Loucy (cell line): ENCODE measurements around the gene MUC13.

Experiments
- H2AFZ ChIP-seq: fragments of 200-600 bp; sonication (generic); 2 replicates; pipeline ENCODE4 v1.6.0; 2016; ENCODE audit warnings: antibody characterized with exemption, mild to moderate bottlenecking, low read length, moderate library complexity
- H3F3A ChIP-seq: fragments of 200-600 bp; 2 replicates; pipeline ENCODE4 v1.6.0; 2016; ENCODE audit warnings: antibody characterized with exemption, low read depth, mild to moderate bottlenecking
- H3K27me3 ChIP-seq: fragments of 200-600 bp; sonication (generic); 2 replicates; pipeline ENCODE4 v1.6.1; 2014; ENCODE audit warnings: low read length, mild to moderate bottlenecking; ENCODE audit not compliant: insufficient read depth, poor library complexity, severe bottlenecking
- H3K36me3 ChIP-seq: fragments of 200-600 bp; sonication (generic); 2 replicates; pipeline ENCODE4 v1.6.1; 2016; ENCODE audit warnings: low read length; ENCODE audit not compliant: insufficient read depth
- H3K4me1 ChIP-seq: fragments of 200-600 bp; sonication (generic); 2 replicates; pipeline ENCODE4 v1.5.1; 2014; ENCODE audit warnings: low read length, mild to moderate bottlenecking; ENCODE audit not compliant: insufficient read depth, poor library complexity, severe bottlenecking
- H3K4me2 ChIP-seq: fragments of 200-600 bp; sonication (generic); 2 replicates; pipeline ENCODE4 v1.6.0; 2014; ENCODE audit warnings: antibody characterized with exemption, low read length, low read depth, mild to moderate bottlenecking; ENCODE audit not compliant: poor library complexity, severe bottlenecking
- H3K4me3 ChIP-seq: fragments of 200-600 bp; sonication (generic); 2 replicates; pipeline ENCODE4 v1.5.1; 2014; ENCODE audit warnings: low read length, mild to moderate bottlenecking, mixed read lengths; ENCODE audit not compliant: poor library complexity, severe bottlenecking
- H3K79me2 ChIP-seq: fragments of 200-600 bp; sonication (generic); 2 replicates; pipeline ENCODE4 v1.6.1; 2014; ENCODE audit warnings: low read length; ENCODE audit not compliant: insufficient read depth
- H3K9ac ChIP-seq: fragments of 200-600 bp; sonication (generic); 2 replicates; pipeline ENCODE4 v1.6.0; 2014; ENCODE audit warnings: mild to moderate bottlenecking, low read depth, low read length, moderate library complexity; ENCODE audit not compliant: poor library complexity, severe bottlenecking
- H3K9me2 ChIP-seq: fragments of 200-600 bp; sonication (generic); replicated peaks from 2 replicates; pipeline ENCODE4 v1.6.1; 2016; ENCODE audit warnings: low read depth, low read length, mixed read lengths
- H3K9me3 ChIP-seq: fragments of 200-600 bp; sonication (generic); 2 replicates; pipeline ENCODE4 v1.6.1; 2014; ENCODE audit warnings: mild to moderate bottlenecking, antibody characterized with exemption, low read length, low read depth; ENCODE audit not compliant: insufficient read depth
- H4K20me1 ChIP-seq: fragments of 200-600 bp; sonication (generic); 2 replicates; pipeline ENCODE4 v1.6.0; 2014; ENCODE audit warnings: antibody characterized with exemption, low read length, mild to moderate bottlenecking; ENCODE audit not compliant: insufficient read depth, poor library complexity, severe bottlenecking
- EZH2phosphoT487 ChIP-seq: fragments of 200-600 bp; IDR thresholded peaks from 2 replicates; pipeline ENCODE4 v1.6.1; 2018; ENCODE audit warnings: antibody characterized with exemption, mild to moderate bottlenecking, moderate library complexity, borderline replicate concordance
- TF ChIP-seq, protein P1 (sequence below): fragments of 200-600 bp; sonication (generic); conservative IDR thresholded peaks from 2 replicates; pipeline ENCODE4 v1.5.1; 2014; ENCODE audit warnings: mild to moderate bottlenecking, antibody characterized with exemption, low read length

The MUC13 gene

DNA sequence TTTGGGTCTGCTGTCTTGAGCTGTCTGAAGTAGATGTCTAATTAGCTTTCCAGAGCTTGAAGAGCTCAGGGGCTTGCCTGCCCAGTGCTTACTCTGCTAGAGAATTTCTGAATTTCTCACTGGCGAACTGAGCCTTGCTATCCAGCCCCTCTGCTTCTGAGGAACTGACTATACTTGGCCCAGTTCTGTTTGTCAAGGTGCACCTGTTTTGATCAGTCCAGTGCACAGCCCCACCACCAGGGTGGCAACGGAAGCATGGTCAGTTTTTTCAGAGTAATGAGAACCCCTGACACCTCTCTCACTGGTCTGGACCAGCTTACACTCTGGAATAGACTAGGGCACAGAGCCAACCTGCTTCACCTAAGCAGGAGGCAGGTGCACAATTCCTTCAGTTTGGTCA, 72.5 kb downstream of the MUC13 start:
- Histone ChIP-seq H3K27me3 (no peaks in the 10 kb centered on the region), H4K20me1 (no peaks in the 10 kb centered on the region), H2AFZ (no peak overlapping the region), H3K9me3 (no peaks in the 10 kb centered on the region), H3K36me3 (no peaks in the 10 kb centered on the region), H3K4me3 (no peak overlapping the region), H3K9me2 (no peaks in the 10 kb centered on the region), H3K9ac (no peak overlapping the region), H3K4me2 (no peak overlapping the region), H3K4me1 (no peaks in the 10 kb centered on the region), H3F3A (no peaks in the 10 kb centered on the region), H3K79me2 (no peaks in the 10 kb centered on the region)
- TF ChIP-seq EZH2phosphoT487, result no peak
- TF ChIP-seq, protein P1, sequence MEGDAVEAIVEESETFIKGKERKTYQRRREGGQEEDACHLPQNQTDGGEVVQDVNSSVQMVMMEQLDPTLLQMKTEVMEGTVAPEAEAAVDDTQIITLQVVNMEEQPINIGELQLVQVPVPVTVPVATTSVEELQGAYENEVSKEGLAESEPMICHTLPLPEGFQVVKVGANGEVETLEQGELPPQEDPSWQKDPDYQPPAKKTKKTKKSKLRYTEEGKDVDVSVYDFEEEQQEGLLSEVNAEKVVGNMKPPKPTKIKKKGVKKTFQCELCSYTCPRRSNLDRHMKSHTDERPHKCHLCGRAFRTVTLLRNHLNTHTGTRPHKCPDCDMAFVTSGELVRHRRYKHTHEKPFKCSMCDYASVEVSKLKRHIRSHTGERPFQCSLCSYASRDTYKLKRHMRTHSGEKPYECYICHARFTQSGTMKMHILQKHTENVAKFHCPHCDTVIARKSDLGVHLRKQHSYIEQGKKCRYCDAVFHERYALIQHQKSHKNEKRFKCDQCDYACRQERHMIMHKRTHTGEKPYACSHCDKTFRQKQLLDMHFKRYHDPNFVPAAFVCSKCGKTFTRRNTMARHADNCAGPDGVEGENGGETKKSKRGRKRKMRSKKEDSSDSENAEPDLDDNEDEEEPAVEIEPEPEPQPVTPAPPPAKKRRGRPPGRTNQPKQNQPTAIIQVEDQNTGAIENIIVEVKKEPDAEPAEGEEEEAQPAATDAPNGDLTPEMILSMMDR, result no peak

DNA sequence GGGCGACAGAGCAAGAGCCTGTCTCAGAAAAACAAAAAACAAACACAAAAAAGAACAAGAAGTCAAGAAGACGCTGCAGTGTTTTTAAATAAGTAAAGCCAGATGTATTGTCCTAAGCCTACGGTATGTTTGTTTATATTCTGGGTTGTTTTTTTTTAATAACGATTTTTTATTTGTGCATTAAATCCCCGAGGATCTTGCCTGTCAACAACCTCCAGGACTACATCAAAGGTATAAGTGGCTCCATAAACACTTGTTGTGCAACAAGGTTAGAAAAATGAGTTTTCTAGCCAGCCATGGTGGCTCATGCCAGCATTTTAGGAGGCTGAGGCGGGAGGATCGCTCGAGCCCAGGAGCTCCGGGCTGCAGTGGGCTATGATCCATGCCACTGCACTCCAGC, 73.5 kb downstream of the MUC13 start:
- no peaks in the 10 kb centered on the region for H3K36me3 ChIP-seq
- no peaks in the 10 kb centered on the region for H3F3A ChIP-seq
- no peaks in the 10 kb centered on the region for H3K9me3 ChIP-seq
- H3K4me1 ChIP-seq, result no peaks in the 10 kb centered on the region
- no peak for TF ChIP-seq EZH2phosphoT487
- TF ChIP-seq, protein P1, result no peak
- H3K9me2 ChIP-seq, result no peaks in the 10 kb centered on the region
- H3K27me3 ChIP-seq, result no peaks in the 10 kb centered on the region
- no peak overlapping the region for H3K9ac ChIP-seq
- H3K4me3 ChIP-seq, result no peak overlapping the region
- H3K79me2 ChIP-seq, result no peaks in the 10 kb centered on the region
- H3K4me2 ChIP-seq, result no peak overlapping the region
- no peak overlapping the region for H2AFZ ChIP-seq
- H4K20me1 ChIP-seq, result no peaks in the 10 kb centered on the region

DNA sequence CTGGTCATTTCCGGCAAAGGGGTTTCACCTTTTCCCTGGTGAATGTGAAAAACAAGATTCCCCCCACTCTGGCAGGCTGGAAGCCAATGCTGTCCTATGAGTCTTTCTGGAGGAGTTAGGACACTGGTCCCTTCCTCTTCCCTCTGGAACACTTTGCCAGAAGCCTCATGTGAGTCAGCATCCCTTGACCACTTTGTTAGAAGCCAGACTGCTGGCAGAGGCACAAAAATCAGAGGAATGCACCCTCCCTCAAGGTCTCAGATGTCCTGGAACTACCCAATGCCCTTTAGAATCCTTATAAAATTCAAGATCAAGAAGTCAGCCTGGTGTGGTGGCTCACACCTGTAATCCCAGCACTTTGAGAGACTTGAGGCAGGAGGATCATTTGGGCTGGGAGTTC, 74.0 kb downstream of the MUC13 start:
- no peaks in the 10 kb centered on the region for H3F3A ChIP-seq
- H3K9ac ChIP-seq, result no peak overlapping the region
- H3K4me1 ChIP-seq, result no peaks in the 10 kb centered on the region
- no peak for TF ChIP-seq EZH2phosphoT487
- TF ChIP-seq, protein P1, result no peak
- H3K4me3 ChIP-seq, result no peak overlapping the region
- H3K79me2 ChIP-seq, result no peaks in the 10 kb centered on the region
- no peaks in the 10 kb centered on the region for H3K36me3 ChIP-seq
- H2AFZ ChIP-seq, result no peak overlapping the region
- no peaks in the 10 kb centered on the region for H3K27me3 ChIP-seq
- H4K20me1 ChIP-seq, result no peaks in the 10 kb centered on the region
- H3K9me3 ChIP-seq, result no peaks in the 10 kb centered on the region
- H3K9me2 ChIP-seq, result no peaks in the 10 kb centered on the region
- H3K4me2 ChIP-seq, result no peak overlapping the region
